OCI-LY7 (cell line): ENCODE measurements around the gene SORCS3.

Source experiments
- EZH2phosphoT487 ChIP-seq: fragments of 200-600 bp; sonication (generic); IDR thresholded peaks from 2 replicates; pipeline ENCODE4 v1.6.1; 2018; ENCODE audit warnings: low read depth, borderline replicate concordance, mild to moderate bottlenecking, mixed run types, antibody characterized with exemption, low read length, moderate library complexity, mixed read lengths
- TF ChIP-seq, protein P1 (sequence below): fragments of 200-600 bp; sonication (generic); conservative IDR thresholded peaks from 2 replicates; pipeline ENCODE4 v1.5.1; 2014; ENCODE audit warnings: mild to moderate bottlenecking, antibody characterized with exemption, low read length, moderate library complexity, mixed read lengths

DNA sequence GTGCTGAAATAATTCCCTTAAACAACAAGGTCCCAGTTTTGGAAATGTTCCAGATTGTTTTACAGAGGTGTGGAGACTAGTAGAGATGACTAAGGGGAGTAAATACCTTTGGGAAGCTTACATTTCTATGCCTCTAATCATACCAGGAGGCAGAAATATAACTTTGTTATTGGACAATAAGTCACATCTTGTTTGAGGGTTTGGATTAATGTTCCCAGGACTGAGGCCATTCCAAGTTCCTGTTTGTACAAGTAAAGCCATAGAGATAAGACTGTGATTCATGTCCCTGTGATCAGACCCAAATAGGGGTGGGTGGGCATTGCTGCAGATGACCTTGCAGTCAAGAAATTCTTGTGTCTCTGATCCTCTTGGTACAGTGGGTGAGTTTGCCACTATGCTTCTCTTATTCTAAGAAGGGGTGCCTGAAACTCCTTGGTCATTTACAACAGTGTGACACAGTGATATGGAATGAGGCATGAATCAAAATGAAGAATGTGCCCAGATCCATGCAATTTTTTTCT is 508.3 kb downstream of the SORCS3 start:
- TF ChIP-seq, protein P1, sequence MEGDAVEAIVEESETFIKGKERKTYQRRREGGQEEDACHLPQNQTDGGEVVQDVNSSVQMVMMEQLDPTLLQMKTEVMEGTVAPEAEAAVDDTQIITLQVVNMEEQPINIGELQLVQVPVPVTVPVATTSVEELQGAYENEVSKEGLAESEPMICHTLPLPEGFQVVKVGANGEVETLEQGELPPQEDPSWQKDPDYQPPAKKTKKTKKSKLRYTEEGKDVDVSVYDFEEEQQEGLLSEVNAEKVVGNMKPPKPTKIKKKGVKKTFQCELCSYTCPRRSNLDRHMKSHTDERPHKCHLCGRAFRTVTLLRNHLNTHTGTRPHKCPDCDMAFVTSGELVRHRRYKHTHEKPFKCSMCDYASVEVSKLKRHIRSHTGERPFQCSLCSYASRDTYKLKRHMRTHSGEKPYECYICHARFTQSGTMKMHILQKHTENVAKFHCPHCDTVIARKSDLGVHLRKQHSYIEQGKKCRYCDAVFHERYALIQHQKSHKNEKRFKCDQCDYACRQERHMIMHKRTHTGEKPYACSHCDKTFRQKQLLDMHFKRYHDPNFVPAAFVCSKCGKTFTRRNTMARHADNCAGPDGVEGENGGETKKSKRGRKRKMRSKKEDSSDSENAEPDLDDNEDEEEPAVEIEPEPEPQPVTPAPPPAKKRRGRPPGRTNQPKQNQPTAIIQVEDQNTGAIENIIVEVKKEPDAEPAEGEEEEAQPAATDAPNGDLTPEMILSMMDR, result no peak
- TF ChIP-seq EZH2phosphoT487, result no peak
